HG02852 (cell line): ENCODE results near the gene INTS12.
A peak's percentile ranks its signal among the peaks of the same experiment; 100 is the strongest.

ENCODE experiments used
- ATAC-seq: cut with Tn5 transposase; IDR thresholded peaks from one replicate; pipeline ENCODE4 v1.9.1; 2021; ENCODE audit warnings: mild to moderate bottlenecking, moderate library complexity; ENCODE audit not compliant: unreplicated experiment

INTS12 gene

DNA sequence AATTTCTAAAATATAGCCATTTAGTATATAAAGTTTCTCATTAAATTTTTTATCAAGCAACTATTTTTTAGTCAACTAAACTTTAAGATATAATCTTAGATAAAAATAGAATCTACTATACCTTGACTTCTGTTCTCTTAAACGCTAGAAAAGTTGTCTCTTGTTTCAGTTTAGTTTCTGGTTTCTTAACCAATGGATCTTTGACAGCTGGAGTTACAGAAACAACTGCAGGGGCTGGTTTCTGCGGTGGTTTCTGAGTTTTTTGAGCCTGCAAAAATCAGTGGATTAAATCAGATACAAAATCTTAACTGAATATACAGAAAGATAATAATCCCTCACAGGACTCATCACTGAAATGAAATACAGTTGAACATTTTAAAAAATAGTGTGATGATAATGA lies 21.9 kb downstream of the INTS12 start:
- no peak for ATAC-seq

GRCh38 chr4:105683038-105683437 lies 25.5 kb downstream of the INTS12 start:
- no peak for ATAC-seq

DNA sequence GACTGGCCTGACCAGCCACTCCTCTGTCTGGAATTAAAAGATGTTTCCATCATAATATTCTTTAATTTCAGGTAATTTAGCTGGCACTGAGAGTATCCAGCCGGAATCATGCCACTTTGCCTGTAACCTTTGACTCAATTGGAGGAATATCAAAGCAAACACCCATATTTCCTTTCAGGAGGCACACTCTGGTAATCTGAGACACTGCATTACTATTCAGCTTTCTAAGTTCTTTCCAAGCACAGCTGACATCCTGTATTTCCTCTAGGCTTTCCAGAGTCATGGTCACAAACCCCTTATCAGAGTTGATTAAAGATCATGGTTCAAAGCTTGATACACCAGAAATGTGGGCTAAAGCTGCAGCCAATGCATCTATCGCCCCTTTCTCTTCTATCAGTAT lies 29.3 kb downstream of the INTS12 start:
- ATAC-seq: no peak

GRCh38 chr4:105677709-105678108 lies 30.8 kb downstream of the INTS12 start:
- ATAC-seq: no peak

DNA sequence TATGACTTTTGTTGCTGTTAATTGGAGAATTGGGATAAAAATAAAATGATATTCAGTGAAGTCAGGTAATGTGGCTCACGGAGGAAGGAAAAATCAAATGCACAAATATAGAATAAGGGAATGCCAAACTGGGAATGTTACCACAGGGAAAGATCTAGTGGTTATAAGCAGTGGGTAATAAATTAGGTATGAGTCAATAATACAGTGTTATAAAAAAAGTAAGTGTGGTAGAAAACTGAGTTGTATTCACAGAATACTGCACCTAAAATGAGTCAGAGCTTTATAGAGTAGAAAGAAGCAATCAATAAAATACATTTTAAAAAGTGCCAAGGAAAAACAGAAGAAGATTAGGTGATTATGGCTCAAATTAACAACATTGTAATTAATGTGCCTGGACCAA lies 34.5 kb downstream of the INTS12 start:
- no peak for ATAC-seq

DNA sequence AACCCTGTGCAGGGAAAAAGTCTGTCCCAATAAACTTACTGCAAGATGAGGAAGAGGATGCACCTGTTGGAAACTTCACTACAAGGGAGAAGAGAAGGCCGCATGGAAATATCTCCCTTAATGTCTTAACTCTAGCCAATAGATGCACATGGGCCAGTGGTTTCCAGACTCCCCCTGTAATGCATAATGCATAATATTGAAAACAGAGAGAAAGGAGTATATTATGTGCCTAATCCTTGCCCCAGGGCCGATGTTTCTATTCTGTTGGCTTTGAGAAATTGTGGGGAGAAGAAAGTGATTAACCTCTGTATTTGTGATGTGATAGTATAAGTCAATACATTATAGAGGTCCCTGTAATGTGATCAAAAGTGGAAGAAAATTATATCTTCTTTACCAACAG lies 37.2 kb downstream of the INTS12 start:
- ATAC-seq: no peak

DNA sequence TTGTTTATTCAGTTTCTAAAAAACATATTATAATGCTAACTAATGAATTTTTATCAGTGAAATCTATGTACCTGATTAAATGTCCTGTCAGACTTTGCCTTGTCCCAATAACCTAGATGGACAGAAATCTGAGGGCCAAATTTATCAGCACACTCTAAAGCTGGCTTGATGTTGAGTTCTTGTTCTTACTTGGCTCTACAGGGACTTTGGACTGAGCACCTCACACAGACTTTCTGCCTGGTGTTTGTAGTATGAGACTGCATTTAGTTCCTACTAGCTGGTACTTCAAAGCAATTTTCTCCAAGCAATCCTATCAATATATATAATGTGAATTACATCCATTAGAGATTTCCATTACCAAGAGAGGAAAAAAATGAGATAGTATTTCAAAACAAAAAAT lies 37.8 kb downstream of the INTS12 start:
- ATAC-seq: no peak

DNA sequence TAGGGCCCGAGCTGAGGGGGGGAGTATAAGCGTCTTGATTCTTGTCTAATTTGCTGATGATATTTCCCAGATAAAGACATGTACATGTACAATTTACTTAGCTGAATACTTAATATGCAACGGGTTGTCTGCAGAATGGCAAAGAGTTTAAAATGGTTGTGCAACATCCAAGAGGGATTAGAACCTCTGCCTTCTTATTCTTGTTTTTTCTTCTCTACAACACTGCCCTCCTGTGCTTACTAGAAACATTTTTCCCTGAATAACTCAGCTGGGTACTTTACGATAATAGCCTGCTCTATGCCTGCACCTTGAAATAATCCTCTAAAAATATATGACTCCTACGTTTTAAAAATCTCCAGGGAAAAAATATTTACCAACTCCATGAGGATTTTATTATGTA lies 41.8 kb downstream of the INTS12 start:
- ATAC-seq: no peak

DNA sequence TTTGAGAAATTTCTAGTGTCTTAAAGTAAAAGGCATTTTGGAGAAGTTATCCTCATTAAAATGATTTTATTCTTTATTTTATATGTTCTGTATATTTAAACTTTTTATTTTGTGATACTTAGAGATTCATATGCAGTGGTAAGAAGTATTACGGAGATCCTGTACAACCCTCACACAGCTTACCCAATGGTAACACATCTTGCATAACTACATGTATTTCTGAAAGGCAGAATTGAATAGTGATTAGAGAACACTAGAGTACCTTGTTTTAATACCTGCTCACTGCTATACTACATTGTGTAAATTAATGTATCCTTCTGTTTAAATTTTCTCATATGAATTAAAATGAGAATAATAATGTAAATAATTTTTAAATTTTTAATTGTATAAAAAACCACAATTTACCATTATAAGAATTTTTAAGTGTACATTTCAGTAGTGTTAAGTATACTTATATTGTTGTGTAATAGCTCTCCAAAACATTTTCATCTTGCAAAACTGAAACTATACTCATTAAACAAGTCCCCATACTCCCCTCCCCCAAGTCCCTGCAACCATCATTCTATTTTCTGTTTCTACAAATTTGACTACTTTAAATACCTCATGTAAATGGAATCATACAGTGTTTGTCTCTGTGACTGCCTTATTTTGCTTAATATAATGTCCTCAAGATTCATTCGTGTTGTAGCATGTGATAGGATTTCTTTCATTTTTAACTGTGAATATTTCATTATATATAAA lies 45.4 kb downstream of the INTS12 start:
- ATAC-seq: no peak

DNA sequence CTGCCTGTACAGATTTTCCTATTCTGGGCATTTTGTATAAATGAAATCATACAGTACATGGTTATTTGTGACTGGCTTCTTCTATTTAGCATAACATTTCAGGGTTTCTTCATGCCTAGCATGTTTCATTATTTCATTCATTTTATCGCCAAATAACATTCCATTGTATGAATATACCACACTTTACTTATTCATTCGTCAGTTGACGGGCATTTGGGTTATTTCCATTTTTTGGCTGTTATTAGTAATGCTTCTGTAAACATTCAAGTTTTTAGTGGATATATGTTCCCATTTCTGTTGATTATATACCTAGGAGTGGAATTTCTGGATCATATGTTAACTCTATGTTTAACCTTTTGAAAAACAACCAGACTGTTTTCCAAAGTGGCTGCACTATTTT lies 47.5 kb downstream of the INTS12 start:
- ATAC-seq: no peak

GRCh38 chr4:105659190-105659589 lies 49.3 kb downstream of the INTS12 start:
- no peak for ATAC-seq

- ATAC-seq: no peak
Observed at GRCh38 chr4:105657117-105657765, 51.2 kb downstream of the INTS12 start.

GRCh38 chr4:105652286-105652888 lies 56.1 kb downstream of the INTS12 start:
- no peak for ATAC-seq

- no peak for ATAC-seq
Observed at GRCh38 chr4:105651884-105652283, 56.6 kb downstream of the INTS12 start.

DNA sequence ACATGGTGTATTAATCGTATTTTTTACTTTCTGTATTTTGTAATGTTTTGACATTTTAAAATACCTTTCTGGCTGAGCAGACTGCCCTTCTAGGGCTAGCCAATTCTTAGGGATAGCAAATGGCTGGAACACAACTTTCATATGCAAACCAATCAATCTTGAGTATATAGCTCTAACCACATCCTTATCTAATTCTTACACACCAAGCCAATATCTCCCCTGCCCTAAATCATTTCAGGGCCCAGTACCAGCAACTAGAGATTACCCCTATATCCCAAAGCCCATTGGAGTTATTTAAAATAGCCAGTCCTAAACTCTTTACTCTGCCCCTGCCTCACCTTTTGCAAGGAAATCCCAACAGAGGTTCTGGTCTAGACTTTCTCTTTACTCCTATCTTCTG lies 58.3 kb downstream of the INTS12 start:
- ATAC-seq: no peak

- no peak for ATAC-seq
Observed at GRCh38 chr4:105645440-105645839, 63.0 kb downstream of the INTS12 start.

DNA sequence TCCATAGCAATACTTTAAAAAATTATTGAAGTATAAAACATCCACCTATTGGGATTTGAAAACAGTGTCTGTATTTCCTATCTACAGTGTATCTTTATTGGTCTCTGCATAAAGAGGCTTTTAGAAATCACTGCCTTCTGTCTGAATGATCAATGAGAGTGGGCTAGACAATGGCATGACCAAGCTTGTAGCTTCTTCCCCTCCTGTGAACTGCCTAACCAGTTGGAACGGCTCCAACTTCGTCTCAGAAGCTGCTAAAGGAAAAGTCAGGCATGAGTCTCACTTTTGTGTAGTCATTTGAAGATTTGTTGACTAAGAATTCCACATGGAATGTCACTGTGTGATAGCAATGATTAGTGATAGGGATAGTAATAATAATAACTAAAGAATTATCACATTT lies 64.2 kb downstream of the INTS12 start:
- no peak for ATAC-seq

- no peak for ATAC-seq
Observed at GRCh38 chr4:105641845-105642244, 66.6 kb downstream of the INTS12 start.

GRCh38 chr4:105637408-105638176 lies 70.9 kb downstream of the INTS12 start:
- ATAC-seq: peak; percentile 80

GRCh38 chr4:105634402-105635080 lies 73.9 kb downstream of the INTS12 start:
- peak; percentile 34 for ATAC-seq

- no peak for ATAC-seq
Observed at GRCh38 chr4:105633241-105633640, 75.2 kb downstream of the INTS12 start.
